IPS-18a (cell line): ENCODE measurements around the gene PPP4R4.

ENCODE experiments used
- H3K27ac ChIP-seq: one replicate; pipeline ENCODE4 v1.5.1; 2013; ENCODE audit warnings: low read length
- H3K27me3 ChIP-seq: one replicate; pipeline ENCODE4 v1.6.1; 2013; ENCODE audit warnings: mild to moderate bottlenecking, low read length; ENCODE audit not compliant: control insufficient read depth, insufficient read depth
- H3K36me3 ChIP-seq: one replicate; pipeline ENCODE4 v1.6.1; 2013; ENCODE audit warnings: low read depth, low read length; ENCODE audit not compliant: control insufficient read depth
- H3K4me1 ChIP-seq: one replicate; pipeline ENCODE4 v1.6.1; 2013; ENCODE audit warnings: low read depth, low read length; ENCODE audit not compliant: control insufficient read depth
- H3K4me3 ChIP-seq: one replicate; pipeline ENCODE4 v1.5.1; 2013; ENCODE audit warnings: low read length
- H3K9ac ChIP-seq: one replicate; pipeline ENCODE4 v1.6.1; 2013; ENCODE audit warnings: mild to moderate bottlenecking, low read length, moderate library complexity
- H3K9me3 ChIP-seq: one replicate; pipeline ENCODE4 v1.6.1; 2013; ENCODE audit warnings: low read depth, low read length; ENCODE audit not compliant: control insufficient read depth

PPP4R4 gene

GRCh38 chr14:94172545-94172944 is 1.6 kb upstream of the PPP4R4 start:
- Histone ChIP-seq H3K9me3 (no peaks in the 10 kb centered on the region), H3K9ac (no peak overlapping the region), H3K27me3 (peaks cover 32% of the 10 kb centered on the region), H3K36me3 (no peaks in the 10 kb centered on the region), H3K27ac (no peak overlapping the region), H3K4me1 (peaks cover 16% of the 10 kb centered on the region), H3K4me3 (no peak overlapping the region)

GRCh38 chr14:94173471-94173884 is 644 bp upstream of the PPP4R4 start:
- Histone ChIP-seq H3K4me3 (peak overlapping the region; percentile 80), H3K36me3 (no peaks in the 10 kb centered on the region), H3K27ac (no peak overlapping the region), H3K9ac (peak overlapping the region; percentile 60), H3K27me3 (peaks cover 32% of the 10 kb centered on the region), H3K9me3 (no peaks in the 10 kb centered on the region), H3K4me1 (peaks cover 20% of the 10 kb centered on the region)

GRCh38 chr14:94174604-94175010 is 485 bp downstream of the PPP4R4 start:
- H3K27me3 ChIP-seq = peaks cover 32% of the 10 kb centered on the region
- H3K9me3 ChIP-seq = no peaks in the 10 kb centered on the region
- H3K36me3 ChIP-seq = no peaks in the 10 kb centered on the region
- peak overlapping the region; percentile 35 for H3K9ac ChIP-seq
- no peak overlapping the region for H3K27ac ChIP-seq
- H3K4me3 ChIP-seq = peak overlapping the region; percentile 63
- peaks cover 20% of the 10 kb centered on the region for H3K4me1 ChIP-seq

- Histone ChIP-seq H3K36me3 (no peaks in the 10 kb centered on the region), H3K9ac (peak overlapping the region; percentile 5), H3K27ac (no peak overlapping the region), H3K4me1 (peaks cover 20% of the 10 kb centered on the region), H3K27me3 (peaks cover 32% of the 10 kb centered on the region), H3K4me3 (peak overlapping the region; percentile 63), H3K9me3 (no peaks in the 10 kb centered on the region)
These were observed 1.1 kb downstream of the PPP4R4 start for GRCh38 chr14:94175011-94175745.

GRCh38 chr14:94175747-94176146 is 1.6 kb downstream of the PPP4R4 start:
- Histone ChIP-seq H3K9me3 (no peaks in the 10 kb centered on the region), H3K36me3 (no peaks in the 10 kb centered on the region), H3K9ac (peak overlapping the region; percentile 5), H3K4me1 (peaks cover 20% of the 10 kb centered on the region), H3K27me3 (peaks cover 32% of the 10 kb centered on the region), H3K4me3 (peak overlapping the region; percentile 63), H3K27ac (no peak overlapping the region)

GRCh38 chr14:94176808-94177207 is 2.7 kb downstream of the PPP4R4 start:
- no peaks in the 10 kb centered on the region for H3K9me3 ChIP-seq
- H3K27ac ChIP-seq = no peak overlapping the region
- no peak overlapping the region for H3K4me3 ChIP-seq
- H3K9ac ChIP-seq = no peak overlapping the region
- peaks cover 31% of the 10 kb centered on the region for H3K27me3 ChIP-seq
- peaks cover 20% of the 10 kb centered on the region for H3K4me1 ChIP-seq
- no peaks in the 10 kb centered on the region for H3K36me3 ChIP-seq

- Histone ChIP-seq H3K4me3 (no peak overlapping the region), H3K9me3 (no peaks in the 10 kb centered on the region), H3K27me3 (peaks cover 22% of the 10 kb centered on the region), H3K9ac (no peak overlapping the region), H3K27ac (no peak overlapping the region), H3K36me3 (no peaks in the 10 kb centered on the region), H3K4me1 (peaks cover 20% of the 10 kb centered on the region)
These were observed 3.7 kb downstream of the PPP4R4 start for GRCh38 chr14:94177806-94178205.

GRCh38 chr14:94179244-94179643 is 5.1 kb downstream of the PPP4R4 start:
- Histone ChIP-seq H3K27ac (no peak overlapping the region), H3K27me3 (peaks cover 18% of the 10 kb centered on the region), H3K9me3 (no peaks in the 10 kb centered on the region), H3K9ac (no peak overlapping the region), H3K4me3 (no peak overlapping the region), H3K36me3 (no peaks in the 10 kb centered on the region), H3K4me1 (peaks cover 26% of the 10 kb centered on the region)

- H3K27ac ChIP-seq = no peak overlapping the region
- no peaks in the 10 kb centered on the region for H3K36me3 ChIP-seq
- H3K9me3 ChIP-seq = no peaks in the 10 kb centered on the region
- peaks cover 23% of the 10 kb centered on the region for H3K4me1 ChIP-seq
- H3K9ac ChIP-seq = no peak overlapping the region
- H3K27me3 ChIP-seq = peaks cover 11% of the 10 kb centered on the region
- no peak overlapping the region for H3K4me3 ChIP-seq
These were observed 6.6 kb downstream of the PPP4R4 start for GRCh38 chr14:94180655-94181271.

- Histone ChIP-seq H3K9ac (no peak overlapping the region), H3K27me3 (peaks cover under 1% of the 10 kb centered on the region), H3K27ac (no peak overlapping the region), H3K4me3 (no peak overlapping the region), H3K9me3 (no peaks in the 10 kb centered on the region), H3K36me3 (no peaks in the 10 kb centered on the region), H3K4me1 (peaks cover 18% of the 10 kb centered on the region)
These were observed 7.7 kb downstream of the PPP4R4 start for GRCh38 chr14:94181835-94182234.

GRCh38 chr14:94192536-94192935 is 18.4 kb downstream of the PPP4R4 start:
- H3K4me1 ChIP-seq = peaks cover 30% of the 10 kb centered on the region
- H3K9me3 ChIP-seq = no peaks in the 10 kb centered on the region
- H3K27ac ChIP-seq = no peak overlapping the region
- no peak overlapping the region for H3K9ac ChIP-seq
- H3K27me3 ChIP-seq = no peaks in the 10 kb centered on the region
- no peak overlapping the region for H3K4me3 ChIP-seq
- no peaks in the 10 kb centered on the region for H3K36me3 ChIP-seq

GRCh38 chr14:94193776-94194175 is 19.7 kb downstream of the PPP4R4 start:
- H3K27me3 ChIP-seq = no peaks in the 10 kb centered on the region
- H3K27ac ChIP-seq = peak overlapping the region; percentile 10
- no peaks in the 10 kb centered on the region for H3K9me3 ChIP-seq
- H3K9ac ChIP-seq = no peak overlapping the region
- peaks cover 23% of the 10 kb centered on the region for H3K4me1 ChIP-seq
- H3K4me3 ChIP-seq = no peak overlapping the region
- H3K36me3 ChIP-seq = no peaks in the 10 kb centered on the region
